Neural progenitor cell (in vitro differentiated cells): Measurements from ENCODE around the gene CROCC2. TPM values are rescaled to one million over a fixed set of nuclear protein-coding genes. Genes with fewer than 3 reads are reported as not detected.

Experiments
- DNase-seq: peaks from one replicate; pipeline ENCODE4 v3.0.0-alpha.2; 2016; ENCODE audit warnings: low spot score
- H2AFZ ChIP-seq: fragments of 200-600 bp; sonication (generic); replicated peaks from 2 replicates; pipeline ENCODE4 v1.6.1; 2016; ENCODE audit warnings: antibody characterized with exemption
- H3F3A ChIP-seq: fragments of 200-600 bp; sonication (generic); 2 replicates; pipeline ENCODE4 v1.6.1; 2016; ENCODE audit warnings: antibody characterized with exemption, low read depth
- H3K27ac ChIP-seq: fragments of 200-600 bp; sonication (generic); 2 replicates; pipeline ENCODE4 v1.5.1; 2016; ENCODE audit warnings: mild to moderate bottlenecking
- H3K27me3 ChIP-seq: fragments of 200-600 bp; sonication (generic); 2 replicates; pipeline ENCODE4 v1.6.1; 2016; ENCODE audit warnings: mild to moderate bottlenecking, moderate library complexity
- H3K36me3 ChIP-seq: fragments of 200-600 bp; sonication (generic); 2 replicates; pipeline ENCODE4 v1.5.1; 2016
- H3K4me1 ChIP-seq: fragments of 200-600 bp; sonication (generic); 2 replicates; pipeline ENCODE4 v1.6.1; 2016; ENCODE audit warnings: mixed run types
- H3K4me2 ChIP-seq: fragments of 200-600 bp; sonication (generic); 2 replicates; pipeline ENCODE4 v1.6.1; 2016
- H3K4me3 ChIP-seq: fragments of 200-600 bp; sonication (generic); 2 replicates; pipeline ENCODE4 v1.5.1; 2016
- H3K79me2 ChIP-seq: fragments of 200-600 bp; sonication (generic); 2 replicates; pipeline ENCODE4 v1.6.1; 2016; ENCODE audit warnings: low read depth
- H3K9ac ChIP-seq: fragments of 200-600 bp; sonication (generic); 2 replicates; pipeline ENCODE4 v1.6.1; 2016
- H3K9me3 ChIP-seq: fragments of 200-600 bp; sonication (generic); 2 replicates; pipeline ENCODE4 v1.5.1; 2016; ENCODE audit warnings: low read depth
- H4K20me1 ChIP-seq: fragments of 200-600 bp; sonication (generic); 2 replicates; pipeline ENCODE4 v1.6.1; 2016; ENCODE audit warnings: low read depth
- H3K27ac Mint-ChIP-seq: 3 replicates; pipeline ENCODE4 v1.8.0; 2021; ENCODE audit warnings: mixed read lengths
- H3K27me3 Mint-ChIP-seq: 2 replicates; pipeline ENCODE4 v1.8.0; 2022; ENCODE audit warnings: low read depth, mild to moderate bottlenecking, inconsistent platforms, moderate library complexity, mixed read lengths; ENCODE audit not compliant: insufficient read depth
- H3K36me3 Mint-ChIP-seq: 3 replicates; pipeline ENCODE4 v1.8.0; 2021; ENCODE audit warnings: mixed read lengths
- H3K4me1 Mint-ChIP-seq: 3 replicates; pipeline ENCODE4 v1.8.0; 2021; ENCODE audit warnings: mixed read lengths
- H3K4me3 Mint-ChIP-seq: 3 replicates; pipeline ENCODE4 v1.8.0; 2021; ENCODE audit warnings: mild to moderate bottlenecking, moderate library complexity, mixed read lengths
- H3K9me3 Mint-ChIP-seq: 3 replicates; pipeline ENCODE4 v1.8.0; 2020; ENCODE audit warnings: mixed read lengths
- CTCF ChIP-seq: fragments of 200-600 bp; sonication (generic); IDR thresholded peaks from 2 replicates; pipeline ENCODE4 v1.5.1; 2017; ENCODE audit warnings: antibody characterized with exemption, mild to moderate bottlenecking
- EZH2 ChIP-seq: fragments of 200-600 bp; sonication (generic); IDR thresholded peaks from 2 replicates; pipeline ENCODE4 v1.6.1; 2017; ENCODE audit warnings: antibody characterized with exemption, mild to moderate bottlenecking, moderate library complexity
- EZH2phosphoT487 ChIP-seq: fragments of 200-600 bp; sonication (generic); IDR thresholded peaks from 2 replicates; pipeline ENCODE4 v1.6.1; 2017; ENCODE audit warnings: antibody characterized with exemption
- total RNA-seq: library from RNA; depleted of rRNA; stranded (reverse); fragments of >200 nt; gene quantifications from 2 replicates; pipeline ENCODE4 v1.2.3, GENCODE V29; 2015; ENCODE audit warnings: low replicate concordance

CROCC2 gene
- total RNA-seq, 1 donor from 2014 or later = not detected

GRCh38 chr2:240868286-240869108, 37.6 kb upstream of the CROCC2 start, which contains the start of gene AGXT:
Gene AGXT, plus strand, starts transcription at chr2:240868824. Its CDS starts 42 bp downstream, at chr2:240868866.
- H3K27ac Mint-ChIP-seq = peak within 1 kb of the TSS; percentile 42
- no peak for TF ChIP-seq EZH2phosphoT487
- TF ChIP-seq EZH2 = no peak
- no peak for TF ChIP-seq CTCF
- H3K27ac ChIP-seq = no peak within 1 kb of the TSS
- H3K36me3 ChIP-seq = no peaks in the 10 kb centered on the region
- H3K4me3 Mint-ChIP-seq = no peak within 1 kb of the TSS
- no peaks in the 10 kb centered on the region for H3F3A ChIP-seq
- no peak within 1 kb of the TSS for H3K9ac ChIP-seq
- DNase-seq = no peak
- no peaks in the 10 kb centered on the region for H3K9me3 Mint-ChIP-seq
- H3K27me3 ChIP-seq = no peaks in the 10 kb centered on the region
- no peaks in the 10 kb centered on the region for H3K79me2 ChIP-seq
- no peaks in the 10 kb centered on the region for H3K36me3 Mint-ChIP-seq
- H3K9me3 ChIP-seq = no peaks in the 10 kb centered on the region
- H3K4me1 Mint-ChIP-seq = peaks cover 10% of the 10 kb centered on the region
- H3K4me3 ChIP-seq = no peak within 1 kb of the TSS
- no peak within 1 kb of the TSS for H3K4me2 ChIP-seq
- H4K20me1 ChIP-seq = no peaks in the 10 kb centered on the region
- no peak within 1 kb of the TSS for H2AFZ ChIP-seq
- H3K4me1 ChIP-seq = no peaks in the 10 kb centered on the region
- peaks cover 3% of the 10 kb centered on the region for H3K27me3 Mint-ChIP-seq

GRCh38 chr2:240869109-240869955, 36.8 kb upstream of the CROCC2 start:
- no peaks in the 10 kb centered on the region for H3K36me3 Mint-ChIP-seq
- DNase-seq = no peak
- Histone ChIP-seq H3K9ac (no peak overlapping the region), H3K27me3 (no peaks in the 10 kb centered on the region), H3K4me1 (no peaks in the 10 kb centered on the region), H2AFZ (no peak overlapping the region), H3K4me3 (no peak overlapping the region), H3K4me2 (no peak overlapping the region), H3F3A (no peaks in the 10 kb centered on the region), H4K20me1 (no peaks in the 10 kb centered on the region), H3K27ac (no peak overlapping the region), H3K36me3 (no peaks in the 10 kb centered on the region), H3K9me3 (no peaks in the 10 kb centered on the region), H3K79me2 (no peaks in the 10 kb centered on the region)
- no peak overlapping the region for H3K4me3 Mint-ChIP-seq
- peaks cover 10% of the 10 kb centered on the region for H3K4me1 Mint-ChIP-seq
- H3K27ac Mint-ChIP-seq = no peak overlapping the region
- TF ChIP-seq CTCF = no peak
- TF ChIP-seq EZH2 = no peak
- TF ChIP-seq EZH2phosphoT487 = no peak
- H3K9me3 Mint-ChIP-seq = no peaks in the 10 kb centered on the region
- H3K27me3 Mint-ChIP-seq = peaks cover 3% of the 10 kb centered on the region

GRCh38 chr2:240869956-240870875, 35.9 kb upstream of the CROCC2 start:
- no peak overlapping the region for H3K27ac ChIP-seq
- H2AFZ ChIP-seq = no peak overlapping the region
- H4K20me1 ChIP-seq = no peaks in the 10 kb centered on the region
- DNase-seq = no peak
- no peak overlapping the region for H3K4me2 ChIP-seq
- no peaks in the 10 kb centered on the region for H3K36me3 ChIP-seq
- no peaks in the 10 kb centered on the region for H3K79me2 ChIP-seq
- H3K4me3 ChIP-seq = no peak overlapping the region
- no peaks in the 10 kb centered on the region for H3K27me3 ChIP-seq
- H3K4me1 ChIP-seq = no peaks in the 10 kb centered on the region
- Mint-ChIP-seq H3K27ac (no peak overlapping the region), H3K4me1 (peaks cover 10% of the 10 kb centered on the region), H3K4me3 (no peak overlapping the region), H3K27me3 (peaks cover 3% of the 10 kb centered on the region), H3K9me3 (no peaks in the 10 kb centered on the region), H3K36me3 (no peaks in the 10 kb centered on the region)
- H3K9me3 ChIP-seq = no peaks in the 10 kb centered on the region
- TF ChIP-seq CTCF (no peak), EZH2phosphoT487 (no peak), EZH2 (no peak)
- H3F3A ChIP-seq = no peaks in the 10 kb centered on the region
- no peak overlapping the region for H3K9ac ChIP-seq
